Panc1 (cell line): ENCODE results near the gene S100B. TPM values are rescaled to one million over a fixed set of nuclear protein-coding genes. Genes with fewer than 3 reads are reported as not detected.

ENCODE experiments used
- ATAC-seq: fragments of 200-7000 bp; cut with Tn5 transposase; 2 replicates; pipeline ENCODE4 v1.9.1; 2020; ENCODE audit warnings: mild to moderate bottlenecking, moderate library complexity
- BruUV-seq: library from RNA; stranded (reverse); fragments of 400-500 nt; replicated peaks from 2 replicates; lab custom pipeline; 2021; lab: Mats Ljungman, UMichigan
- CTCF ChIA-PET: fragments of 300-600 bp; sonication (Branson Sonifier 250); formaldehyde crosslinking; loops from one replicate; lab custom pipeline; 2022; ENCODE audit warnings: antibody characterized with exemption; lab: Charles Lee
- POLR2A ChIA-PET: fragments of 300-600 bp; sonication (Branson Sonifier 250); formaldehyde crosslinking; loops from one replicate; lab custom pipeline; 2022; ENCODE audit warnings: antibody characterized with exemption; lab: Charles Lee
- DNase-seq: peaks from one replicate; pipeline ENCODE4 v3.0.0-alpha.2; 2010; ENCODE audit warnings: low read depth, low spot score
- H3K27ac ChIP-seq: 2 replicates; pipeline ENCODE4 v1.5.1; 2011; ENCODE audit warnings: mild to moderate bottlenecking, low read length, inconsistent platforms
- H3K27me3 ChIP-seq: fragments of 200-500 bp; sonication (Bioruptor generic); 2 replicates; pipeline ENCODE4 v1.6.0; 2014; ENCODE audit warnings: low read length, inconsistent platforms; ENCODE audit not compliant: control insufficient read depth, insufficient read depth
- H3K36me3 ChIP-seq: fragments of 200-500 bp; sonication (Bioruptor generic); 2 replicates; pipeline ENCODE4 v1.5.1; 2014; ENCODE audit warnings: inconsistent platforms, mild to moderate bottlenecking, low read length, moderate library complexity; ENCODE audit not compliant: control insufficient read depth, insufficient read depth
- H3K4me1 ChIP-seq: 2 replicates; pipeline ENCODE4 v1.5.1; 2011; ENCODE audit warnings: inconsistent platforms, mild to moderate bottlenecking, low read length, moderate library complexity; ENCODE audit not compliant: control insufficient read depth, insufficient read depth
- H3K4me3 ChIP-seq, 2 experiments: 2 replicates each; pipeline ENCODE4 v1.5.1; 2011 to 2012; ENCODE audit warnings: low read depth in 2 of 2, low read length in 2 of 2, mild to moderate bottlenecking in 2 of 2, inconsistent platforms in 1 of 2, moderate library complexity in 1 of 2
- H3K9me3 ChIP-seq: fragments of 200-500 bp; sonication (Bioruptor generic); 2 replicates; pipeline ENCODE4 v1.5.1; 2014; ENCODE audit warnings: low read depth, mild to moderate bottlenecking, inconsistent platforms, low read length, moderate library complexity; ENCODE audit not compliant: control insufficient read depth, insufficient read depth
- POLR2AphosphoS5 ChIP-seq: IDR thresholded peaks from 2 replicates; pipeline ENCODE4 v1.6.1; 2012; ENCODE audit warnings: mild to moderate bottlenecking, low read depth, low read length, moderate library complexity
- REST ChIP-seq, 2 experiments: IDR thresholded peaks; 2 replicates each; pipeline ENCODE4 v1.6.1; 2011 to 2012; ENCODE audit warnings: low read depth in 2 of 2, control low read depth in 1 of 2, low read length in 1 of 2, mild to moderate bottlenecking in 1 of 2, moderate library complexity in 1 of 2; ENCODE audit not compliant: insufficient read depth in 1 of 2
- SIN3A ChIP-seq: IDR thresholded peaks from 2 replicates; pipeline ENCODE4 v1.6.1; 2012; ENCODE audit warnings: low read depth, mild to moderate bottlenecking, low read length, moderate library complexity, borderline replicate concordance; ENCODE audit not compliant: insufficient read depth
- TCF7L2 ChIP-seq: IDR thresholded peaks from 2 replicates; pipeline ENCODE4 v1.6.1; 2011; ENCODE audit warnings: mild to moderate bottlenecking, low read depth, low read length, inconsistent platforms
- in situ Hi-C: cut with HindIII; loops from 2 replicates; pipeline ENCODE4 v1.10.0; 2016; ENCODE audit warnings: low sequenced_read_pairs, low pct_unique_long_range_greater_than_20kb
- intact Hi-C: fragments of 100-400 bp; cut with micrococcal nuclease; formaldehyde crosslinking; loops from one replicate; pipeline ENCODE4 v1.10.0; 2022; ENCODE audit not compliant: unreplicated experiment
- total RNA-seq: library from RNA; stranded (reverse); gene quantifications from one replicate; pipeline ENCODE4 v1.2.1, GENCODE V29; 2021; ENCODE audit not compliant: unreplicated experiment
- TF ChIP-seq, protein P1 (sequence below): fragments of 450-650 bp; IDR thresholded peaks from 2 replicates; pipeline ENCODE4 v1.5.1; 2017; ENCODE audit warnings: mild to moderate bottlenecking

S100B gene
- total RNA-seq, 1 experiment from 2014 or later, result not detected

DNA sequence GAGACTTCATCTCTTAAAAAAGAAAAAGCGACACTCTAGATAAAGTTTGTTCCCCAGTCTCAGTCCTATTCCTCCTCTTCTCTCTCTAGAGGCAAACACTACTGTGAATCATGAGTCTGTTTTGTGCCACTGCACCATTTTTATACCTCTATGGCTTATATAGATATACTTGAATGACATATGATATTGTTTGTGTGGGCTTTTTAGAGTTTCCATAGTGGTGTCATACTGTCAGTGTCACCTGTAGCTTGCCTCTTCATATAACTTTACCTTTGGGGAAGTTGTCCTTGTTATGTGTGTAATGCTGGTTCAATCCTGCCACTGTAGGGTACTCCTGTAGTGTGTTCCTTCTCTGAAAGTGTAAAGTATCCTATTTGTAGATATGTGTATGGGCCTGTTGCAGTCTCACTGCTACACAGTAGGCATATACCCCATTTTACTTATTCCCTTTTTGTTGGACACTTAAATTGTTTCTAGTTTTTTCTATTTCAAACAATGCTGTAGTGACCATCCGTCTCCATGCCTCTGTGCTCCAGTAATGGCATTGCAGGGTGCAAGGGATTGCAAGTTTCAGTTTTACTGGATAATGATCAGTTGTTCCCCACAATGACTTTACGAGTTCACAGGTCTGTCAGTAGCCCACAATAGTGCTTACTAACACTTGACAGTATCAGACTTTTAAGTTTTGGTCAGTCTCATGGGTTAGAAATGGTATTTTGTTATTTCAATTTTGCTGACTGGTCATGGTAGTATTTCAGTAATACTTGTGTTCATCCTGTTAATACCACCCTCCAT lies 33.3 kb upstream of the S100B start:
- peaks cover 12% of the 10 kb centered on the region; the same call in 1 of the 2 replicates for H3K4me1 ChIP-seq
- TF ChIP-seq REST (IDR thresholded peaks at IDR 0.05; ENCODE audit: insufficient read depth in 1 of 2, low read depth in 2 of 2, low read length in 1 of 2) (no peak), TCF7L2 (no peak), POLR2AphosphoS5 (no peak), SIN3A (no peak)
- TF ChIP-seq, protein P1, sequence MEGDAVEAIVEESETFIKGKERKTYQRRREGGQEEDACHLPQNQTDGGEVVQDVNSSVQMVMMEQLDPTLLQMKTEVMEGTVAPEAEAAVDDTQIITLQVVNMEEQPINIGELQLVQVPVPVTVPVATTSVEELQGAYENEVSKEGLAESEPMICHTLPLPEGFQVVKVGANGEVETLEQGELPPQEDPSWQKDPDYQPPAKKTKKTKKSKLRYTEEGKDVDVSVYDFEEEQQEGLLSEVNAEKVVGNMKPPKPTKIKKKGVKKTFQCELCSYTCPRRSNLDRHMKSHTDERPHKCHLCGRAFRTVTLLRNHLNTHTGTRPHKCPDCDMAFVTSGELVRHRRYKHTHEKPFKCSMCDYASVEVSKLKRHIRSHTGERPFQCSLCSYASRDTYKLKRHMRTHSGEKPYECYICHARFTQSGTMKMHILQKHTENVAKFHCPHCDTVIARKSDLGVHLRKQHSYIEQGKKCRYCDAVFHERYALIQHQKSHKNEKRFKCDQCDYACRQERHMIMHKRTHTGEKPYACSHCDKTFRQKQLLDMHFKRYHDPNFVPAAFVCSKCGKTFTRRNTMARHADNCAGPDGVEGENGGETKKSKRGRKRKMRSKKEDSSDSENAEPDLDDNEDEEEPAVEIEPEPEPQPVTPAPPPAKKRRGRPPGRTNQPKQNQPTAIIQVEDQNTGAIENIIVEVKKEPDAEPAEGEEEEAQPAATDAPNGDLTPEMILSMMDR, result no peak
- no peak for ATAC-seq
- BruUV-seq, result no TSS peak
- no peak for DNase-seq
- no peaks in the 10 kb centered on the region for H3K27me3 ChIP-seq
- H3K36me3 ChIP-seq, result peaks cover 2% of the 10 kb centered on the region; the same call in 1 of the 2 replicates
- intact Hi-C loops, result no loop called here
- CTCF ChIA-PET, result interaction anchor here (0.7 kb wide), 1 partner anchor 18 kb away, joined by 16 read pairs; no protein-coding TSS in a partner anchor
- no peak overlapping the region for H3K4me3 ChIP-seq
- in situ Hi-C loops, result no loop called here
- H3K27ac ChIP-seq, result no peak overlapping the region
- no peaks in the 10 kb centered on the region for H3K9me3 ChIP-seq
- POLR2A ChIA-PET, result no interaction called here

DNA sequence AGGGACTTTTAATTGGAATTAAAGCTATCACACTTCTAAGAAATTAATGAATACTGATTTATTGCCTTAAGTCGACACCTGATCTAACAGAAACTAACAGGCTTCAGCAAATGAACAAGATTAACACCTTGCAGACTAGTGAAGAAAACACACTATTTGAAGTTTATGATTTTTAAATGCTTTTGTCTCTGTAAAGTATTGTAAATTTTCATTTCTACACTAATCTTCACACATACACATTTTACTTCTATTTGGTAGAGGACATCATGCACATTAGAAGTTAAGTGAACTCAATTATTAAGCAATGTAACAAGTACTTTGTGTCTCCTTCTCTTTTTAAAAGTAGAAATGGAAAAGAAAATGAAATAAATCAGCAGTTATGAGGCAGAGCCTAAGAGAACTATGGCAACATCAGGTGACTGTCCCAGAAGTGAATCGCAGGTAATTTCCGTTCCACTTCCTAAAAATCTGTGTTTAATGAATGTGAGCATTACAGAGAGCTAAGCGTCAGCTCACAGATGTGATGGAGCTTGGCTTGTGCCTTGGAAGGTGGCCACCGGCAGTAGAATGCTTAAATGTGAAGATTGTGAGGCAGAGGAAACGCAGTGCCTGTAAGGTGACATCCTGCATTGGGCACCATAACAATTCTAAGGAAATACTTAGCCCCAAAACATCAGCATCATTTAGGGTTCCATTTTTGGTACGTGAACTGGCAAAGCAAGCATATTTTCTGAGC lies 31.8 kb upstream of the S100B start:
- Histone ChIP-seq H3K27me3 (no peaks in the 10 kb centered on the region), H3K4me1 (peaks cover 12% of the 10 kb centered on the region; the same call in 1 of the 2 replicates), H3K4me3 (peak overlapping the region; percentile 82 to 83), H3K9me3 (no peaks in the 10 kb centered on the region), H3K27ac (peak overlapping the region; percentile 82), H3K36me3 (peaks cover 2% of the 10 kb centered on the region; the same call in 1 of the 2 replicates)
- ChIA-PET POLR2A (no interaction called here), CTCF (interaction anchor here (0.7 kb wide), 1 partner anchor 211 kb away, joined by 3 read pairs; no protein-coding TSS in a partner anchor)
- TF ChIP-seq, protein P1, result no peak
- no peak for TF ChIP-seq POLR2AphosphoS5
- no peak for TF ChIP-seq REST (IDR thresholded peaks at IDR 0.05; ENCODE audit: insufficient read depth in 1 of 2, low read depth in 2 of 2, low read length in 1 of 2)
- TF ChIP-seq SIN3A, result no peak
- TF ChIP-seq TCF7L2, result no peak
- in situ Hi-C loops, result no loop called here
- TSS peak; percentile 72 for BruUV-seq
- no peak for DNase-seq
- intact Hi-C loops, result no loop called here
- no peak for ATAC-seq
